HAP-1 (cell line): ENCODE measurements around the gene SNAPC4.

Source experiments
- DNase-seq, 2 experiments: peaks; one replicate each; pipeline ENCODE4 v3.0.0-alpha.2; 2016 to 2020; ENCODE audit warnings: low spot score in 2 of 2
- H3K27me3 ChIP-seq: fragments of 250-450 bp; sonication (Bioruptor Pico); 2 replicates; pipeline ENCODE4 v1.5.1; 2020; ENCODE audit warnings: low read depth, mild to moderate bottlenecking, moderate library complexity
- H3K36me3 ChIP-seq: fragments of 250-450 bp; sonication (Bioruptor Pico); replicated peaks from 2 replicates; pipeline ENCODE4 v1.5.1; 2020; ENCODE audit warnings: mild to moderate bottlenecking
- H3K4me1 ChIP-seq: fragments of 250-450 bp; sonication (Bioruptor Pico); 2 replicates; pipeline ENCODE4 v1.5.1; 2020; ENCODE audit warnings: mild to moderate bottlenecking
- H3K4me3 ChIP-seq: fragments of 250-450 bp; sonication (Bioruptor Pico); 2 replicates; pipeline ENCODE4 v1.5.1; 2020; ENCODE audit warnings: mild to moderate bottlenecking, moderate library complexity
- H3K9me3 ChIP-seq: fragments of 250-450 bp; sonication (Bioruptor Pico); 2 replicates; pipeline ENCODE4 v1.5.1; 2020; ENCODE audit warnings: mild to moderate bottlenecking, moderate library complexity
- in situ Hi-C: fragments of 300-500 bp; cut with MboI; formaldehyde crosslinking; loops from 3 replicates; pipeline ENCODE4 v1.14.3; 2020; ENCODE audit warnings: low sequenced_read_pairs, inconsistent platforms, mixed read lengths

Gene SNAPC4

DNA sequence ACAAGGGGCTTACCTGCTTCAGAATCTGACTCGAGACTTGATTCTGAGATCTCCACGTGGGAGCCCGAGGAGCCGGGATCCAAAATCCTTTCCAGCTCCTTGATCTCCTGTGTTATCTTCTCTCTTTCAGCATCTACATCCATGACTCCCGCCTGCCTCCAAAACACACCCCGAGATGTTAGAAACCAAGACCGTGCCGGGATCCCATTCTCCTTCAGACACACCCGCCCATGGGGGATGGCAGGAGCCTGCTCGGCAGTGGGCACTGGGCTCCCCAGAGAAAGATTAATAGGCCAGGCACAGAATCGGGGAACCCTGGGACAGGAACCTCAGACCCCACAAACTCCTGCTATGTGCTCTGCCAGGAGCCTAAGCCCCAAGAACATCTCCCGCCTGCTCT lies 1.7 kb downstream of the SNAPC4 start:
- in situ Hi-C loops = no loop called here
- peaks cover 58% of the 10 kb centered on the region for H3K36me3 ChIP-seq
- peaks cover 9% of the 10 kb centered on the region; the same call in 1 of the 2 replicates for H3K4me1 ChIP-seq
- H3K27me3 ChIP-seq = no peaks in the 10 kb centered on the region
- no peak for DNase-seq
- H3K4me3 ChIP-seq = peak overlapping the region; percentile 82
- no peaks in the 10 kb centered on the region for H3K9me3 ChIP-seq

DNA sequence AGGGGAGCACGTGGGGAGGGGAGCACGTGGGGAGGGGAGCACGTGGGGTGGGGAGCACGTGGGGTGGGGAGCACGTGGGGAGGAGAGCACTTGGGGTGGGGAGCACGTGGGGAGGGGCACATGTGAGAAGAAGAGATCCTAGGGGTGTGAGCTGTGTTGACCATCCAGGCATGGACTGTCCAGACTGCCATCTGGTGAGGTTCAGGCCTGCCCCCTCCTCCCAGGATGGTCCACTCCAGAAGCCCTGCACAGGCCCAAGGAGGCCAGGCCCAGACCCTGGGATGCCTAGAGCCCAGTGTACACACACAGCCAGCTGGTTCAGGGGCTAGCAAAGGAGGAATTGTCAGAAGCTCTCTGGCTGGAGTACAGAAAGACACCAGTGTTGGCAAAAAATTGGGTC lies 2.3 kb downstream of the SNAPC4 start:
- in situ Hi-C loops = no loop called here

DNA sequence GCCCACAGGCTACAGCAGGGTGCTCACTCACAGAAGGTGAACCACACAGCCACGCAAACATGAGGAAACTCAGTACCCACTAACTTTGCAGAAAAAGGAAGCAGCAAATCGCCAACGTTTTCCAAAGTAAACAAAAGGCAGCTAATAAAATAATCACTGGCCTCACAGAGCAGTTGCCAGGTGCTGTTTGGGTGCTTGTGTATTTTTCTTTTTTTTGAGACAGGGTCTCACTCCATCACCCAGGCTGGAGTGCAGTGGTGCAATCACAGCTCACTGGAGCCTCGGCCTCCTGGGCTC lies 3.8 kb downstream of the SNAPC4 start:
- H3K27me3 ChIP-seq = no peaks in the 10 kb centered on the region
- no peak overlapping the region for H3K4me3 ChIP-seq
- H3K36me3 ChIP-seq = peaks cover 72% of the 10 kb centered on the region
- in situ Hi-C loops = no loop called here
- no peak for DNase-seq
- no peaks in the 10 kb centered on the region for H3K9me3 ChIP-seq
- peaks cover 9% of the 10 kb centered on the region; the same call in 1 of the 2 replicates for H3K4me1 ChIP-seq

More for the DNA sequence above, 2.3 kb downstream of the SNAPC4 start:
- no peak for DNase-seq
- H3K9me3 ChIP-seq = no peaks in the 10 kb centered on the region
- H3K4me1 ChIP-seq = peaks cover 9% of the 10 kb centered on the region; the same call in 1 of the 2 replicates
- H3K36me3 ChIP-seq = peaks cover 65% of the 10 kb centered on the region
- no peak overlapping the region for H3K4me3 ChIP-seq
- H3K27me3 ChIP-seq = no peaks in the 10 kb centered on the region

DNA sequence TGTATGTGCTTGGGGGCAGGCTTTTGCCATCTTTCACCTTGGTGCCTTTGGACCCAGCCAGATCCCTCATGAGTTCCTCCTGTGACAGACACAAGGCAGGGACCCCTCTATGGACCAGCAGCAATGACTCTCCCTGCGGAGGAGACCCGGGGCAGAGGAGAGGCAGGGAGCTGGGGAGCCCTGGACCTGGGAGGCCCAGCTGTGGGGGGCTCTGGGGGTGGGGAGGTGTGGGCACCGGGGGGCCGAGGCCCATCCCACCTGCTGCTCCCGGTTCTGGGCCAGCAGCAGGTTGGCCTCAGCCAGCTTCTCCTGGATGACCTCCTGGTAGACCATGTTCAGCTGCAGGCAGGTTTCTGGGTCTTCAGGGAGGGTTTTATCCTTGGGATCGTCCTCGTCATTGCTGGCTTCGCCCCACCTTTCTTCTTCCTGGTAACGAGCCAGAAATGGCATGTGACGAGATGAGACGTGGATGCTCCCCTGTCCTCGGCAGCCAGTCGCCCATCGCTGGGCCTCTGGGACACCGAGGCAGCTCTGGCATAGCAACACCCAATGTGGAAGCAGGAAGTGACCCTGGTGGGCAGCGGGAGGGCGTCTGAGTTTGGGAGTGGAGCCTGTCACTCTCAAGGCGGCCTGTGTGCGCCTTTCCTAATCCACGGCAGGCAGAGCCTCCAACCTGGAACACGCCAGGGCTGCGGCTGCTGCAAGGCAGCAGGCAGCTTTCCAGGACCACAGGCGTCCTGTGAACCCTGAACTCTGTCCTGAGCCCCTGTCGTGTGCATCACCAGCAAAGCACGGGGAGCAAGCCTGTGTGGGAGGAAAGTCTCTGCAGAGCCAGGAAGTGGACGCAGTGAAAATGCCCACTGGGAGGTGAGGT lies 4.4 kb downstream of the SNAPC4 start:
- Histone ChIP-seq H3K4me1 (peaks cover 9% of the 10 kb centered on the region; the same call in 1 of the 2 replicates), H3K9me3 (no peaks in the 10 kb centered on the region), H3K27me3 (no peaks in the 10 kb centered on the region), H3K36me3 (peaks cover 76% of the 10 kb centered on the region), H3K4me3 (no peak overlapping the region)
- in situ Hi-C loops = no loop called here
- no peak for DNase-seq

DNA sequence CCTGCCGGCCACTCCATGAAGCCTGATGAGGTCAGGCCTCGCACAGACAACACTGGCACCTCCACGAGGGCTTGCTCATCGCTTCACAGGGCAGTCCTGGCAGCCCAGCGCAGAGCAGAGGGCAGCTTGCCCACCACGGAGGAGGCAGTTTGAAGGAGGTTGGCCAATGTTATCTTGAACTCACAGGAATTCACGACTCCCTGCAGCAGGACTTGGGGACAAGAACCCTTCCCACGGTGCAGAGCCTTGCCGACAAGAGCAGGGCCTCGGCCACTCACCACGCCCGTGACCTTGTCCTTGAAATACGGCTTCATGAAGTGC lies 5.0 kb downstream of the SNAPC4 start:
- H3K36me3 ChIP-seq = peaks cover 78% of the 10 kb centered on the region
- DNase-seq = no peak
- peaks cover 5% of the 10 kb centered on the region; the same call in 1 of the 2 replicates for H3K4me1 ChIP-seq
- H3K27me3 ChIP-seq = no peaks in the 10 kb centered on the region
- H3K4me3 ChIP-seq = no peak overlapping the region
- in situ Hi-C loops = no loop called here
- H3K9me3 ChIP-seq = no peaks in the 10 kb centered on the region

DNA sequence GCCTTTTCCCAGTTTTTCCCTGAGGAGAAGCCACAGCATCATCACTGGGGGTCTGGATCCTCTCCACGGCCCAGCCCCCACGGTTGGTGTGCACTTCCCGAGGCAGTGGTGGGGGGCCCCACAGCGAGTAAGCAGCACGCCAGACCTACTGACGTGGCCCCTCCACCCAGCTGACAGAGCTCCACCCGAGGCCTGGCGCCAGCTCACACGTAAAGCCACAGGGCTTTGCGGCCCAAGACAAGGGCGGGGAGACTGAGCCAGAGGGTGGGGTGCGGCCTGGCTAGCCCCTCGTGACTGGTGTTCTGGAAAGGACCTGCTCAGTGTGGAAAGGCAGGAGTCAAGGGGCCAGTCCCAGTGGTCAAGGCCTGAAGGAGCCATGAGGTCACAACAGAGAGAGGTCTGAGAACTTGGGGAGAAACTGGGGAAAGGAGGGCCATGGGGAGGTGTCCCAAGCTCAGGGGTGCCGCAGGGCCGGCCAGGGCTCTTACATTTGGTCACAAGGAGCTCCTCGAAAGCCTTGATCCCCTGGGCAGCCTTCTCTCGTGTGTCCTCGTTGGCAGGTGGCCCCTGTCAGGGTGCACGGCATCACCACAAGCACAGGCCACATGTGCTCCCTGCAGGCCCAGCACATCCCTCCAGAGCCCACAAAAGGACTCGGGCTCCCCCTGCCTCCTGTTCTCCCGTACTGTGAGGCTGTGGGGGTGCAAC lies 5.5 kb downstream of the SNAPC4 start:
- peaks cover 83% of the 10 kb centered on the region for H3K36me3 ChIP-seq
- no peak for DNase-seq
- no peaks in the 10 kb centered on the region for H3K27me3 ChIP-seq
- in situ Hi-C loops = no loop called here
- H3K4me1 ChIP-seq = peaks cover 5% of the 10 kb centered on the region; the same call in 1 of the 2 replicates
- no peaks in the 10 kb centered on the region for H3K9me3 ChIP-seq
- no peak overlapping the region for H3K4me3 ChIP-seq

DNA sequence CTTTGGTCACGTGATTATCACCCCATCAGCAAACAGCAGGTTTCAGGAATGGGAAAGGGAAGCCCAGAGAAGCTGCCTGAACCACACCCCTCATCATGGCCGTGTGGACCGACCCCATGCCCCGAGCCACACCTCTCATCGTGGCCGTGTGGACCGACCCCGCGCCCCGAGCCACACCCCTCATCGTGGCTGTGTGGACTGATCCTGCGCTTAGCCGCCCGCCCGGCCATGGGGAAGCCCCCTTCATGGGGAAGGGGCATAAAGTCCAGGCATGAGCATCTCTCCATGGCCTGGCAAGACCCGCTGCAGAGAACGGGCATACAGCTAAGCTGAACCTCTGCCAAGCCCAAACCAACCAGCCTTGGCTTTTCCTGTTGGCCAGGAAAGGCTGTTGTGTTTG lies 6.4 kb downstream of the SNAPC4 start:
- no peaks in the 10 kb centered on the region for H3K27me3 ChIP-seq
- H3K4me1 ChIP-seq = peaks cover 2% of the 10 kb centered on the region; the same call in 1 of the 2 replicates
- no peaks in the 10 kb centered on the region for H3K9me3 ChIP-seq
- no peak overlapping the region for H3K4me3 ChIP-seq
- in situ Hi-C loops = no loop called here
- peaks cover 90% of the 10 kb centered on the region for H3K36me3 ChIP-seq
- no peak for DNase-seq

DNA sequence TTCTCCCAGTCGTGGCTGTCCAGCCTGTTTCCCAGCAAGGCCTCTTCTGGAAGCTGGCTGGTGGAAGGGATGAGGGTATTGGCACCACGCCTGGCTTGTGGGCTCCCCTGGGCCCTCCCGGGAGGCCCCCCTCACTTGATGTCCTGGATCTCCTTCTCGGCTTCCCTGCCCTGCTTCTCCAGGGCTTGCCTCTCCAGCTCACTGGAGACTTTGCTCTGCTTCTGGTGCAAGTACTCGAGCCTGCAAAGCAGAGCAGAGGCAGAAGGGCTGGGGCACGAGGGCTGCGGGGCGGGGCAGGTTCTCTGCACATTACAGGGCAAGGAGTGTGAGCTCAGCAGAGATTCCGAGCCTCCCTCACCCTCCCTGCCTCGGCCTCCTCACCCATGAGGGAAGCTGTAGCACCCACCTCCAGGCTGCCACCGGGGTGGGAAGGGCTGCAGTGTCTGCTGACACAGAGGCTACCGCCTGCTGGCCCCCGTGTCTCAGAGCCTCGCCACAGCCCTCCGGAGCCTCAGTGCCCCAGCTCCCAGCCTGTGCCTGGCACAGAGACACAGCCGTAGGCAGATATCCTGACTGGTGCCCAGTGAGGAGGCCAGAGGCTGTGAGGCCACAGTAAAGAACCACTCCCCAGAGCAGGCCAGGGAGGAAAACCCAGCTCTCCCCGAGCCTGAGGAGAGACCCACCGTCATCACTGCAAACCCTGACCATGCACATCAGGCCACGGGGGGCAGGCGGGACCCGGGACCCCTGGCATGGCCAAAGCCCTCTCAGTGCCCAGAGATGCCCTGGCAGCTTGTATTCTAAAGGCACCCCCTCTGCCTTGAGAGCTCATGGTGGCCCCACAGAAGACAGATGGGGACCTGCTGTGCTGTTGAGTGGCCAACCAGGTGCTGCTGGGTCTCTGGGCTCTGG lies 7.2 kb downstream of the SNAPC4 start:
- in situ Hi-C loops = no loop called here
- DNase-seq = no peak
- Histone ChIP-seq H3K27me3 (no peaks in the 10 kb centered on the region), H3K4me3 (no peak overlapping the region), H3K36me3 (peaks cover 89% of the 10 kb centered on the region), H3K4me1 (no peaks in the 10 kb centered on the region), H3K9me3 (no peaks in the 10 kb centered on the region)

DNA sequence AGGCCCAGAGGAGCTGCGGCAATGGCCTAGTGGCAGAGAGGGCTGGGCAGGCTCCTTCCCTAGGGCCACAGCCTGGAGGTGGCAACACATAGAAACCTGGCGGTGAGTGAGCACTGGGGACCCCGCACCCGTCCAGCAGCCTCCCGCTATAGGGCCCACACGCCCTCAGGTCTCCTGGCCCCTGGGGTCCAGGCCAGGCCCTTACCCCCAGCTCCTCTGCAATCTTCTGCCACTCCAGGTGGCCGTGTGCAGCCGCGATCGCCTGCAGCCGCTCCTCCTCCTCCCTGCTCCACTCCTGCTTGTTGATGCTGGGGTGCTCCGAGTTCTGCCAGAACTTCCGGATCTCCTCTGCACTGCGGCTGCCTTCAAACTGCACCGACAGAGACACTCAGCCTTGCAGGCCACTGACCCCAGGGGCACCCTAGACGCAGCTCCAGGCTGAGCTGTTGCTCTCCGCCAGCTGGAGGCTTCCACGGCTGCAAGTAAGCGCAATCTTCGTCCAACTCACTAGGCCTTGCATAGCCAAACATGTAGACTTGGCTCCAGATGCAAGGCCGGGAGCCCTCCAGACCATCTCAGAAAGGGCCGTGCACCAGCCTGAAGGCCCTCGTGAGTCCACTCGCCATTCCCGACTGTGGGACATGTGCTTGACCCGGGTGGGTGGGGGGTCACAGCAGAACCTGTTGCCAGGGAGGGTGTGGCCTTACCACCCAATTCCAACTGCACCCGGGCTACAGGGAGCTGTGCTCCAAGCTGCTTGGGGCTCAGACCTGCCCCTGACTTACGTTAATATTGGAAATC lies 8.0 kb downstream of the SNAPC4 start:
- Histone ChIP-seq H3K36me3 (peaks cover 93% of the 10 kb centered on the region), H3K4me3 (no peak overlapping the region), H3K9me3 (no peaks in the 10 kb centered on the region), H3K4me1 (no peaks in the 10 kb centered on the region), H3K27me3 (no peaks in the 10 kb centered on the region)
- no peak for DNase-seq
- in situ Hi-C loops = no loop called here

DNA sequence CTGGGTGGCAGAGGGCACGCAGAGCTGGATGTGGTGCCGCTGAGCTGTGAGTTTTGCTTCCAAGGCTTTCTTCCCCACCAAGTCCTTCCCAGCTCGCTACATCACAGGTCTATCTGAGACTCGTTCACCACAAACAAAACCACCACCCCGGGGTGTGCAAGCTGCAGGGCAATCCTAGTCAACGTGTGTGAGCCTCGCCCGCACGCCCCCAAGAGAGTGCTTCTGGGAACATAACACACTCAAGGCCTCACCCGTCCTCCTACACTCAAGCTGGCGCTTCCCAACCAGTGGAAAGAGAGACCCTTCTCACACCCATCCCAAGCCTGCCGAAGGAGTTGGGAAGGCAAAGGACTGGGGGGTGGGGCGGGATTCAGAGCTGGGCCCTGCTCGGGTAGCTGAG lies 10.6 kb downstream of the SNAPC4 start:
- in situ Hi-C loops = no loop called here

DNA sequence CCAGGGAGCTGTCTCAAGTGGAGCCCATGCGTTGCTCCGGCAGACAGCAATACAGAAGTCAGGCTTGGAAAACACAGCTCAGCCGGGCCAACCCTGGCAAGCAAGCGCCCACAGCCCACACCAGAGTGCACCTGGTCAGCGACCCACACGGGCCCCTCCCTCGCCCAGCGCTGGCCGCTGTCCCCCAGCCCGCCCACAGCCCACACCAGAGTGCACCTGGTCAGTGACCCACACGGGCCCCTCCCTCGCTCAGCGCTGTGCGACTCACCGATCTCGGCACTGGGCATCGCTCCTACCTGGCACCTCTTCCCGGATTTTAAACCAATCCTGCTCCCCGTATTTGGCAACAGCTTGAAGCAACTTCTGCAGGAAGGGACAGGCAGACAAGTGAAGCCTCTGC lies 12.8 kb downstream of the SNAPC4 start:
- peaks cover 82% of the 10 kb centered on the region for H3K36me3 ChIP-seq
- in situ Hi-C loops = no loop called here
- H3K27me3 ChIP-seq = no peaks in the 10 kb centered on the region
- no peaks in the 10 kb centered on the region for H3K9me3 ChIP-seq
- DNase-seq = no peak
- no peaks in the 10 kb centered on the region for H3K4me1 ChIP-seq
- no peak overlapping the region for H3K4me3 ChIP-seq

More for the DNA sequence above, 10.6 kb downstream of the SNAPC4 start:
- no peaks in the 10 kb centered on the region for H3K27me3 ChIP-seq
- DNase-seq = no peak
- peaks cover 82% of the 10 kb centered on the region for H3K36me3 ChIP-seq
- H3K4me1 ChIP-seq = no peaks in the 10 kb centered on the region
- no peak overlapping the region for H3K4me3 ChIP-seq
- no peaks in the 10 kb centered on the region for H3K9me3 ChIP-seq

DNA sequence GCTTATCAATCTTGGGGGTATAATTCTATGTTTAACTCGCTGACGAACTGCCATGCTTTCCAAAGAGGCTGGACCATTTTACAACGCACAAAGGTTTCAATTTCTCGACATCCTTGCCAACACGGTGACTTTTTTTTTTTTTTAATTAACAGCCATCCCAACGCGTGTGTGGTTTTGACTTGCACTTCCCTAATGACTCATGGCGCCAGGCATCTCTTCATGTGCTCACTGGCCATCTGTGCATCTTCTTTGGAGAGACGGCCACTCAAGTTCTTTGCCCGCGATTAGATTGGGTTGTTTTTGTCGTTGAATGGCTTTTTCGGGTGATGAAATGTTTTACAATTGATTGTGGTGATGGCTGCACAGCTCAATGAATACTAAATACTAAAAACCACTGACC lies 14.0 kb downstream of the SNAPC4 start:
- Histone ChIP-seq H3K4me1 (no peaks in the 10 kb centered on the region), H3K27me3 (no peaks in the 10 kb centered on the region), H3K36me3 (peaks cover 81% of the 10 kb centered on the region), H3K9me3 (no peaks in the 10 kb centered on the region), H3K4me3 (no peak overlapping the region)
- no peak for DNase-seq
- in situ Hi-C loops = no loop called here

DNA sequence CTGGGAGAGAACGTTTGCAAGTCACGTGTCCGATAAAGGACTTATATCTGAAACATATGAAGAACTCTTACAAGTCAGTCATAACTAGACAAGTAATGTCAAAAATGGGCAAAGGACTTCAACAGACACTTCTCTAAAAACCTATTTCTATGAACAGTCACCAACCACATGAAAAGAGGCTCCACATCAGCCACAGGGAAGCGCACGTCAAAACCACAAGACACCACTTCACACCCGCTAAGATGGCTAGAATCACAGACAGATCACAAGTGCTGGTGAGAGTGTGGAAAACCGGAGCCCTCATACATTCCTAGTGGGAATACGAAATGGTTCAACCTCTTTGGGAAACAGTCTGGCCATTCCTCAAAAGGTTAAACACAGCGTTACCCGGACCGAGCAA lies 15.0 kb downstream of the SNAPC4 start:
- DNase-seq = no peak
- no peaks in the 10 kb centered on the region for H3K27me3 ChIP-seq
- H3K9me3 ChIP-seq = no peaks in the 10 kb centered on the region
- no peaks in the 10 kb centered on the region for H3K4me1 ChIP-seq
- in situ Hi-C loops = no loop called here
- peaks cover 84% of the 10 kb centered on the region for H3K36me3 ChIP-seq
- H3K4me3 ChIP-seq = no peak overlapping the region
